ENCODE measurements around the gene MPDU1. TPM values are rescaled to one million over a fixed set of nuclear protein-coding genes. Genes with fewer than 3 reads are reported as not detected.

The MPDU1 gene
- total and polyA plus RNA-seq, 2 of the 4 experiments (the other 2 are of a cell fraction), result 135 to 149 TPM

DNA sequence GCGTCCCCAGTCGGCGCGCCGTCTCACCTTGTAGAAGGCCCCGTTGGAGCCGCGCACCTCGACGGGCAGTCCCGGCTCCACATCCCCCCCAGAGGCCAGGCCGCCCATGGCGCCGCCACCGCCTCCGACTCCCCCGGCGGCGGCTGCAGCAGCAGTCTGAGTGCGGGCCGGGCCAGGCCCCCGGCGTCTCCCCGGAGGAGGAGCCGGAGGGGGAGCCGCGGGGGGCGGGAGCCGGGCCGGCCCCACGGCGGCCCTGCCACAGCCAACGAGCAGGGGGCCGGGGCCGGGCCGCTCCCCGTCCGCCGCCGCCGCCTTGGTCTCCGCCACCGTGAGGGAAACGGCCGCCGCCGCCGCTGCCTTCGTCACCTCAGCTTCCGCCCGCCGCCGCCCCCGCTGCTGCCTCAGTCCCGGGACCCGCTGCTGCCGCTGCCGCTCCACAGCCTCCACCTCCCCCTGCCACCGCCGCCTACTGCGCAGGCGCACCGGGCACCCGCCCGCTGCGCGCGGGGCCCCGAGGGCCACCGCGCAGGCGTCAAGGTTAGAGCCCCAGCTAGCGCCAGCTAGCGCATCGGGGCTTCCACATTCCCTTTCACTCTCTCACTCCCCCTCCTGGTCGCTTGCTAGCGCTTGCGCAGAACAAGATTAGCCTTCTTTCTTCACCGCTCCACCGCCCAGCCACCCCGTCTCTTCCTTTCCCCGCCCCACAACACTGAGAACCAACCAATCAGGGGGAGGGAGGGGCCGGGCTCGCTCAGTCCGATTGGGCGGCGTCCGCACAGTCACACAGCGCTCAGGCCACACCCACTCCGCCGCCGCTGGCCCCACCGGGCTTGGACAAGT, 31.0 kb downstream of the MPDU1 start, which contains the start of gene FXR2 (continued):
- TF ChIP-seq, protein P1, sequence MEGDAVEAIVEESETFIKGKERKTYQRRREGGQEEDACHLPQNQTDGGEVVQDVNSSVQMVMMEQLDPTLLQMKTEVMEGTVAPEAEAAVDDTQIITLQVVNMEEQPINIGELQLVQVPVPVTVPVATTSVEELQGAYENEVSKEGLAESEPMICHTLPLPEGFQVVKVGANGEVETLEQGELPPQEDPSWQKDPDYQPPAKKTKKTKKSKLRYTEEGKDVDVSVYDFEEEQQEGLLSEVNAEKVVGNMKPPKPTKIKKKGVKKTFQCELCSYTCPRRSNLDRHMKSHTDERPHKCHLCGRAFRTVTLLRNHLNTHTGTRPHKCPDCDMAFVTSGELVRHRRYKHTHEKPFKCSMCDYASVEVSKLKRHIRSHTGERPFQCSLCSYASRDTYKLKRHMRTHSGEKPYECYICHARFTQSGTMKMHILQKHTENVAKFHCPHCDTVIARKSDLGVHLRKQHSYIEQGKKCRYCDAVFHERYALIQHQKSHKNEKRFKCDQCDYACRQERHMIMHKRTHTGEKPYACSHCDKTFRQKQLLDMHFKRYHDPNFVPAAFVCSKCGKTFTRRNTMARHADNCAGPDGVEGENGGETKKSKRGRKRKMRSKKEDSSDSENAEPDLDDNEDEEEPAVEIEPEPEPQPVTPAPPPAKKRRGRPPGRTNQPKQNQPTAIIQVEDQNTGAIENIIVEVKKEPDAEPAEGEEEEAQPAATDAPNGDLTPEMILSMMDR (conservative IDR thresholded peaks at IDR 0.05; ENCODE audit: low read depth, low read length), result peak; percentile 87

All from IMR-90 (cell line).